ENCODE measurements around the gene RHOT2. TPM values are rescaled to one million over a fixed set of nuclear protein-coding genes. Genes with fewer than 3 reads are reported as not detected.

RHOT2 gene
- total and polyA plus RNA-seq, 2 of the 8 experiments (the other 6 are each of a cell fraction or from before 2014, with no cell fraction given) = 149 to 194 TPM

GRCh38 chr16:700684-701584, 33.0 kb downstream of the RHOT2 start (continued):
- TF ChIP-seq TAF7 (optimal IDR thresholded peaks at IDR 0.05; ENCODE audit: borderline replicate concordance, low read depth, low read length) = peak; percentile 32
- peak; percentile 44; the same call in 1 of the 2 replicates for TF ChIP-seq SUZ12 (IDR thresholded peaks at IDR 0.05; ENCODE audit: low read length)
- no peak for TF ChIP-seq KDM1A (IDR thresholded peaks at IDR 0.05; ENCODE audit: borderline replicate concordance, low read length)
- 0 out of 2 replicates have a peak, but pooled peaks have one; percentile 31 for TF ChIP-seq EGR1 (IDR thresholded peaks at IDR 0.05; ENCODE audit: borderline replicate concordance, low read depth, low read length)
- 0 out of 4 replicates have a peak, but pooled peaks have one; percentile 37 to 40 for TF ChIP-seq HDAC2 (IDR thresholded peaks at IDR 0.05; ENCODE audit: borderline replicate concordance in 1 of 2, low read depth in 2 of 2, low read length in 2 of 2)
- no peak for TF ChIP-seq CEBPB (IDR thresholded peaks at IDR 0.05; ENCODE audit: low read depth, low read length)
- TF ChIP-seq, protein P1, sequence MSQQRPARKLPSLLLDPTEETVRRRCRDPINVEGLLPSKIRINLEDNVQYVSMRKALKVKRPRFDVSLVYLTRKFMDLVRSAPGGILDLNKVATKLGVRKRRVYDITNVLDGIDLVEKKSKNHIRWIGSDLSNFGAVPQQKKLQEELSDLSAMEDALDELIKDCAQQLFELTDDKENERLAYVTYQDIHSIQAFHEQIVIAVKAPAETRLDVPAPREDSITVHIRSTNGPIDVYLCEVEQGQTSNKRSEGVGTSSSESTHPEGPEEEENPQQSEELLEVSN (IDR thresholded peaks at IDR 0.05) = peak; percentile 44; the same call in 1 of the 2 replicates
- peak; percentile 21 for TF ChIP-seq ASH2L (IDR thresholded peaks at IDR 0.05; ENCODE audit: low read length)
- no peak for TF ChIP-seq ZNF274 (IDR thresholded peaks at IDR 0.05; ENCODE audit: borderline replicate concordance, extremely low read depth, low read length)
- no peak for TF ChIP-seq RFX5 (IDR thresholded peaks at IDR 0.05; ENCODE audit: borderline replicate concordance, low read depth, low read length)
- 0 out of 4 replicates have a peak, but pooled peaks of 1 of the 3 experiments have one; percentile 3 for TF ChIP-seq CTCF (IDR thresholded peaks at IDR 0.05; ENCODE audit: control extremely low read depth in 1 of 3, insufficient read depth in 1 of 3, low read depth in 1 of 3, low read length in 3 of 3)

All from H1 (cell line).